K562 (cell line): ENCODE data around the gene GFI1. TPM values are rescaled to one million over a fixed set of nuclear protein-coding genes. Genes with fewer than 3 reads are reported as not detected.
A peak's percentile ranks its signal among the peaks of the same experiment; 100 is the strongest.

Experiments
- FOXK2 ChIP-seq, 2 experiments: fragments of 450-650 bp; IDR thresholded peaks in 1 of 2; conservative IDR thresholded peaks in 1 of 2; 2 replicates each; pipeline ENCODE4 v1.6.1; 2016; ENCODE audit warnings: low read depth in 2 of 2, mild to moderate bottlenecking in 1 of 2
- HINFP ChIP-seq: fragments of 450-650 bp; conservative IDR thresholded peaks from 2 replicates; pipeline ENCODE4 v1.6.1; 2016; ENCODE audit warnings: missing genetic modification characterization, low read depth, mild to moderate bottlenecking, control low read depth, missing compliant biosample characterization
- HNRNPK ChIP-seq: fragments of 200-400 bp; formaldehyde crosslinking; IDR thresholded peaks from one replicate; pipeline ENCODE4 v1.6.1; 2018; ENCODE audit warnings: mild to moderate bottlenecking, low read depth, low read length; ENCODE audit not compliant: poor library complexity, severe bottlenecking
- ID3 ChIP-seq, 2 experiments: fragments of 250-450 bp in 1 of 2; fragments of 450-650 bp in 1 of 2; sonication (Bioruptor Pico) in 1 of 2; IDR thresholded peaks; 2 replicates each; pipeline versions ENCODE4 v1.6.1 to v1.8.0; 2016 to 2021; ENCODE audit warnings: mild to moderate bottlenecking in 2 of 2, moderate library complexity in 2 of 2, missing compliant biosample characterization in 1 of 2, missing genetic modification characterization in 1 of 2
- IRF2 ChIP-seq: sonication (generic); formaldehyde crosslinking; IDR thresholded peaks from 2 replicates; pipeline ENCODE4 v1.8.1; 2022; ENCODE audit warnings: mild to moderate bottlenecking, missing genetic modification reagents
- KLF13 ChIP-seq: fragments of 450-650 bp; IDR thresholded peaks from 2 replicates; pipeline ENCODE4 v1.6.1; 2016; ENCODE audit warnings: missing genetic modification characterization, low read depth, mild to moderate bottlenecking, missing compliant biosample characterization, moderate library complexity, borderline replicate concordance
- MCM5 ChIP-seq: fragments of 450-650 bp; IDR thresholded peaks from 2 replicates; pipeline ENCODE4 v1.6.1; 2016; ENCODE audit warnings: low read depth
- POLR2H ChIP-seq: IDR thresholded peaks from 2 replicates; pipeline ENCODE4 v1.6.1; 2016; ENCODE audit warnings: missing genetic modification characterization, low read depth, mild to moderate bottlenecking, control low read depth, missing compliant biosample characterization, moderate library complexity
- PREB ChIP-seq: sonication (generic); formaldehyde crosslinking; IDR thresholded peaks from 2 replicates; pipeline ENCODE4 v1.8.1; 2023; ENCODE audit warnings: mild to moderate bottlenecking, missing genetic modification reagents
- RNF2 ChIP-seq: sonication (generic); IDR thresholded peaks from 2 replicates; pipeline ENCODE4 v1.6.1; 2016
- SIN3A ChIP-seq, 2 experiments: fragments of 150-350 bp in 1 of 2; IDR thresholded peaks; 2 replicates each; pipeline ENCODE4 v1.6.1; 2011 to 2016; ENCODE audit warnings: borderline replicate concordance in 2 of 2, low read depth in 2 of 2, low read length in 2 of 2, mild to moderate bottlenecking in 2 of 2, moderate library complexity in 2 of 2; ENCODE audit not compliant: control insufficient read depth in 1 of 2
- TEAD2 ChIP-seq: fragments of 450-650 bp; IDR thresholded peaks from 2 replicates; pipeline ENCODE4 v1.6.1; 2016; ENCODE audit warnings: missing genetic modification characterization, control low read depth, missing compliant biosample characterization
- ZNF449 ChIP-seq: fragments of 250-450 bp; sonication (Bioruptor Pico); IDR thresholded peaks from 2 replicates; pipeline ENCODE4 v1.8.0; 2022; ENCODE audit warnings: moderate library complexity, mild to moderate bottlenecking, inconsistent platforms
- ZNF609 ChIP-seq: sonication (generic); formaldehyde crosslinking; IDR thresholded peaks from 2 replicates; pipeline ENCODE4 v1.8.1; 2023; ENCODE audit warnings: missing genetic modification reagents, mild to moderate bottlenecking, borderline replicate concordance
- ZNF668 ChIP-seq: fragments of 250-450 bp; sonication (Bioruptor Pico); IDR thresholded peaks from 2 replicates; pipeline ENCODE4 v1.8.0; 2022; ENCODE audit warnings: mild to moderate bottlenecking, inconsistent platforms
- polyA plus RNA-seq, 8 experiments: library from polyadenylated mRNA; depleted of rRNA in 4 of 8; stranded (reverse) in 5 of 8; unstranded in 3 of 8; fragments of >200 nt; fragmentation: Nextera tagmentation in 2 of 8; fragmentation: Illumina TruSeq in 1 of 8; extraction: Ambion mirVana in 2 of 8; extraction: Trizol in 1 of 8; gene quantifications; 2 replicates each; pipeline versions ENCODE4 v1.2.1 to v1.2.3, GENCODE V29; 2011 to 2014; ENCODE audit warnings: inconsistent platforms in 1 of 8, missing spikeins in 1 of 8
- total RNA-seq, 7 experiments: library from RNA; depleted of rRNA in 6 of 7; stranded (reverse); fragments of >200 nt in 6 of 7; fragmentation: Illumina TruSeq in 2 of 7; extraction: Trizol in 2 of 7; gene quantifications; 2 replicates each; pipeline versions ENCODE4 v1.2.1 to v1.2.3, GENCODE V29; 2011 to 2021; ENCODE audit warnings: low replicate concordance in 1 of 7

GFI1 gene
- total and polyA plus RNA-seq, 9 of the 15 experiments (the other 6 are each of a cell fraction or from before 2014, with no cell fraction given): 0.07 to 0.93 (median 0.46) TPM

DNA sequence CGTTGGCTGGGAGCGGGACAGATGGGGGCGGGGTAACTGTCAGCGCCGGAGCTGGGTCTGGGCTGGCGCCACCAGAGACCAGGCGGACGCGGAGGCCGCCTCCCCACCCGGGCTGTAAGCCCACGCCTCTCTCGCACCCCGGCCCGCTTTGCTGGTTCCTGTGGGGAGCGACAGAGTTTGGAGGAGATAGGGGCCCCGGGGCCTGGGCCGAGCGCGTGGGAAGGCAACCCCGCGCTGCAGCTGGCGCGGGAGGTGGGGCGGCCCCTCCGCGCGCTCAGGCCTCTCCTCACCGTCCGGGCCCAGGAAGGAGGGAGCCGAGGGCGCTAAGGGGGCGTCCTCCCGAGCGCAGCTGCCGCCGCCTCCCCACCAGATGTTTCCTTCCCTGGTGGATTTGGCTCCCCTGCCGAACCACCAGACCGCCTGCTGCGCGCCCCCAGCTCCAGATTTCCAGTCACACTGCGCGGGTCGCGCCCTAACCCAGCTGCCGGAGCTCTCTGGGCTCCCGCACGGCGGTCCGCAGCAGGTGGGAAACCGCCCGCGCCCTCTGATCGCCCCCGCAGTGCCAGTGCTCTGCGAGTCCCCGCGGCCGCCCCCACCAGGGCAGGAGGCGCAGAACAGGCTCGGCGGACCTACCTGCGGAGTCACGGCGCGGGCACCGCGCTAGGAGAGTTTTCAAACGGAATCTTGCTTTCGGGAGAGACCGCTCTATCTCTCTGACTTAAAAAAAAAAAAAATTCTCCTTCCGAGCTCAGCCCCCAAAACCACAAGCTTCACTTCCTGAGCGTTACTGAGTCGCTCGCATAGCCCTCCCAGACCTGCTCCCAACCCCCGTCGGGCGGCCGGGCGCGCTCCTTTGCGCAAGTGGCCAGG lies 1.1 kb downstream of the GFI1 start (continued):
- no peak for TF ChIP-seq MCM5
- no peak for TF ChIP-seq IRF2 (CRISPR knock-in tag)
- TF ChIP-seq ZNF609 (CRISPR knock-in tag): no peak
- TF ChIP-seq TEAD2 (tag): no peak
- no peak for TF ChIP-seq ZNF668
- TF ChIP-seq HNRNPK: no peak
- no peak for TF ChIP-seq PREB (CRISPR knock-in tag)
- no peak for TF ChIP-seq FOXK2 (conservative IDR thresholded peaks at IDR 0.05 in 1 of 2, IDR thresholded peaks at IDR 0.05 in 1 of 2; ENCODE audit: low read depth in 2 of 2)
- TF ChIP-seq ZNF449 (CRISPR knock-in tag): no peak
- TF ChIP-seq ID3 (CRISPR knock-in tag; IDR thresholded peaks at IDR 0.05): no peak
- TF ChIP-seq ID3 (tag; IDR thresholded peaks at IDR 0.05): peak; percentile 63; the same call in 1 of the 2 replicates
- TF ChIP-seq KLF13 (tag): no peak
- no peak for TF ChIP-seq SIN3A (IDR thresholded peaks at IDR 0.05; ENCODE audit: borderline replicate concordance in 2 of 2, control insufficient read depth in 1 of 2, low read depth in 2 of 2, low read length in 2 of 2)
- TF ChIP-seq POLR2H (tag): no peak
- 0 out of 2 replicates have a peak, but pooled peaks have one; percentile 46 for TF ChIP-seq RNF2
- no peak for TF ChIP-seq HINFP (tag)
